Measurements from ENCODE around the gene TEX264. TPM values are rescaled to one million over a fixed set of nuclear protein-coding genes. Genes with fewer than 3 reads are reported as not detected.
"Not testable (repeated sequence)": the region's sequence is repeated elsewhere in the genome, so short reads cannot be mapped to it uniquely, and the experiment has no call there.

Gene TEX264
- total and polyA plus RNA-seq, 8 donors, result 34.6 to 50.4 (median 37.4) TPM

GRCh38 chr3:51734572-51734907 is 63.5 kb downstream of the TEX264 start:
- DNase-seq, result no peak
- TF ChIP-seq CTCF (IDR thresholded peaks at IDR 0.05), result no peak

GRCh38 chr3:51735039-51735438 is 64.0 kb downstream of the TEX264 start:
- H3K4me3 ChIP-seq, result no peak overlapping the region
- intact Hi-C loops (cut with DNase I), result no loop called here
- H3K27ac ChIP-seq, result no peak overlapping the region
- no peaks in the 10 kb centered on the region for H3K9me3 ChIP-seq
- no peak for TF ChIP-seq CTCF (IDR thresholded peaks at IDR 0.05)
- no peaks in the 10 kb centered on the region for H3K4me1 ChIP-seq
- H3K36me3 ChIP-seq, result no peaks in the 10 kb centered on the region
- DNase-seq, result no peak
- peaks cover 0 to 12% of the 10 kb centered on the region in 2 donors for H3K27me3 ChIP-seq
- ATAC-seq, result no peak

More at GRCh38 chr3:51734572-51734907, 63.5 kb downstream of the TEX264 start:
- H3K27me3 ChIP-seq, result peaks cover 0 to 12% of the 10 kb centered on the region in 2 donors
- no peaks in the 10 kb centered on the region for H3K36me3 ChIP-seq
- ATAC-seq, result no peak
- H3K27ac ChIP-seq, result no peak overlapping the region
- H3K4me3 ChIP-seq, result no peak overlapping the region
- no peaks in the 10 kb centered on the region for H3K9me3 ChIP-seq
- intact Hi-C loops (cut with DNase I), result no loop called here
- no peaks in the 10 kb centered on the region for H3K4me1 ChIP-seq

- no peak for ATAC-seq
- Histone ChIP-seq H3K4me1 (no peaks in the 10 kb centered on the region), H3K27me3 (peaks cover 0 to 12% of the 10 kb centered on the region in 2 donors), H3K36me3 (no peaks in the 10 kb centered on the region), H3K4me3 (no peak overlapping the region), H3K27ac (no peak overlapping the region), H3K9me3 (no peaks in the 10 kb centered on the region)
- no peak for TF ChIP-seq CTCF (IDR thresholded peaks at IDR 0.05)
- no peak for DNase-seq
- intact Hi-C loops (cut with DNase I), result no loop called here
Measured at GRCh38 chr3:51735950-51736349, 64.9 kb downstream of the TEX264 start.

GRCh38 chr3:51739110-51739509 is 68.1 kb downstream of the TEX264 start:
- DNase-seq, result no peak

GRCh38 chr3:51742320-51742719 is 71.3 kb downstream of the TEX264 start:
- H3K27me3 ChIP-seq; H3K4me1 ChIP-seq; H3K9me3 ChIP-seq; ATAC-seq; H3K27ac ChIP-seq; H3K4me3 ChIP-seq; intact Hi-C loops (cut with DNase I); DNase-seq; H3K36me3 ChIP-seq: not testable (repeated sequence)

More at GRCh38 chr3:51739110-51739509, 68.1 kb downstream of the TEX264 start:
- Histone ChIP-seq H3K4me1 (no peaks in the 10 kb centered on the region), H3K36me3 (no peaks in the 10 kb centered on the region), H3K4me3 (no peak overlapping the region), H3K27ac (no peak overlapping the region), H3K9me3 (no peaks in the 10 kb centered on the region), H3K27me3 (peaks cover 0 to 12% of the 10 kb centered on the region in 2 donors)
- intact Hi-C loops (cut with DNase I), result no loop called here
- ATAC-seq, result no peak
- no peak for TF ChIP-seq CTCF (IDR thresholded peaks at IDR 0.05)

- H3K4me3 ChIP-seq; H3K27ac ChIP-seq; H3K27me3 ChIP-seq; H3K36me3 ChIP-seq; intact Hi-C loops (cut with DNase I); H3K4me1 ChIP-seq; H3K9me3 ChIP-seq; ATAC-seq: not testable (repeated sequence)
- peak in 1 of 4 donors; percentile 42 for DNase-seq
Measured at GRCh38 chr3:51742978-51743377, 71.9 kb downstream of the TEX264 start.
